ENCODE measurements around the gene PRDM13. TPM values are rescaled to one million over a fixed set of nuclear protein-coding genes. Genes with fewer than 3 reads are reported as not detected.

The PRDM13 gene
- total RNA-seq, 1 donor: not detected

- TF ChIP-seq, protein P1, sequence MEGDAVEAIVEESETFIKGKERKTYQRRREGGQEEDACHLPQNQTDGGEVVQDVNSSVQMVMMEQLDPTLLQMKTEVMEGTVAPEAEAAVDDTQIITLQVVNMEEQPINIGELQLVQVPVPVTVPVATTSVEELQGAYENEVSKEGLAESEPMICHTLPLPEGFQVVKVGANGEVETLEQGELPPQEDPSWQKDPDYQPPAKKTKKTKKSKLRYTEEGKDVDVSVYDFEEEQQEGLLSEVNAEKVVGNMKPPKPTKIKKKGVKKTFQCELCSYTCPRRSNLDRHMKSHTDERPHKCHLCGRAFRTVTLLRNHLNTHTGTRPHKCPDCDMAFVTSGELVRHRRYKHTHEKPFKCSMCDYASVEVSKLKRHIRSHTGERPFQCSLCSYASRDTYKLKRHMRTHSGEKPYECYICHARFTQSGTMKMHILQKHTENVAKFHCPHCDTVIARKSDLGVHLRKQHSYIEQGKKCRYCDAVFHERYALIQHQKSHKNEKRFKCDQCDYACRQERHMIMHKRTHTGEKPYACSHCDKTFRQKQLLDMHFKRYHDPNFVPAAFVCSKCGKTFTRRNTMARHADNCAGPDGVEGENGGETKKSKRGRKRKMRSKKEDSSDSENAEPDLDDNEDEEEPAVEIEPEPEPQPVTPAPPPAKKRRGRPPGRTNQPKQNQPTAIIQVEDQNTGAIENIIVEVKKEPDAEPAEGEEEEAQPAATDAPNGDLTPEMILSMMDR (IDR thresholded peaks at IDR 0.05; ENCODE audit: insufficient read depth, low read depth, low read length): no peak
- no peak overlapping the region for H3K4me3 ChIP-seq (ENCODE audit: low read depth, low read length)
- DNase-seq (ENCODE audit: low read depth): no peak
Observed at GRCh38 chr6:99608886-99609482, 2.4 kb downstream of the PRDM13 start.

DNA sequence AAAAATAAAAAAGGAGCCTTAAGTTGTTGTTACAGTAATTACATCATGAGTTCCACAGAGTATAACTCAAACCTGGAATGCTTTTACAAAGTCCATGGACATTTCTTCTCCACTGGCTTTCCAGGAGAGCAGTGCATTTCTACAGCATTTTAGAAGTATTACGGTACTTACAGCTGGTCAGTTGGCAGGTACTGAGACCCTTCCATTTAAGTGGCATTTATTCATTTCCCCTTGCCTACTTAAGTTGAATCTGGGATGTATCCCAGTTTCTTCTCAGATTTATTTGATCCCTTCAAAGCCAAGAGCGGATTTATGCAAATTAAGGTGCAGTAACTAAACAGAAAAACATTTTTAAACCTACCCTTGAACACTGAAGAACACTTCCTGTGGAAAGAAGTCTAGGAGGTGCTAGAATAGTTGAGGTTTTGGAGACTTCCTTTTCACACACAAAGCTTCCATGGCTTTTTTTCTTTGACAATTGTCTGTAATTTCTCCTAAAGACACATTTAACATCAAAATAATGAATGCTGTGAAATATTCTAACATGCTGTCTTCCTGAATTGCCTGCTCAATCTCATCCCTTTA is 3.4 kb downstream of the PRDM13 start:
- no peak for DNase-seq (ENCODE audit: low read depth)
- no peak overlapping the region for H3K4me3 ChIP-seq (ENCODE audit: low read depth, low read length)
- TF ChIP-seq, protein P1 (IDR thresholded peaks at IDR 0.05; ENCODE audit: insufficient read depth, low read depth, low read length): no peak

DNA sequence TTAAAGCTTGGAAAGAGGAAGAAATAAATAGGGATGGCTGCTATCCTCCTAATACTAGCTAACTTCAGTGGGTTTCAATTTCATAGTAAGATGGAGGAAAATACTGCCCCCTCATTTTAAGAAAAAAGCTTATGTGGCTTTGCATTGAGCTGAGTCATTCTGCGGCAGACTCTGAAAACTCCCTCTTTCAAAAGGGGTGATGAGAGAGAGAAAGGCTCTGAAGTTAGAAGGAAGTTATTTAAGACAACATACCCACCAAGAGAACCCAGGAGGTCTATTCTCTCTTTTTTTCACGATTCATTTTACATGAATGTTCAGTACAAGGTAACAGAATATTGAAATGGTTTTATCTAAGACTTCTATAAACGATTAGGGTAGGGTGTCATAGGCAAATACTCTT is 4.5 kb downstream of the PRDM13 start:
- DNase-seq (ENCODE audit: low read depth): no peak
- TF ChIP-seq, protein P1 (IDR thresholded peaks at IDR 0.05; ENCODE audit: insufficient read depth, low read depth, low read length): no peak

DNA sequence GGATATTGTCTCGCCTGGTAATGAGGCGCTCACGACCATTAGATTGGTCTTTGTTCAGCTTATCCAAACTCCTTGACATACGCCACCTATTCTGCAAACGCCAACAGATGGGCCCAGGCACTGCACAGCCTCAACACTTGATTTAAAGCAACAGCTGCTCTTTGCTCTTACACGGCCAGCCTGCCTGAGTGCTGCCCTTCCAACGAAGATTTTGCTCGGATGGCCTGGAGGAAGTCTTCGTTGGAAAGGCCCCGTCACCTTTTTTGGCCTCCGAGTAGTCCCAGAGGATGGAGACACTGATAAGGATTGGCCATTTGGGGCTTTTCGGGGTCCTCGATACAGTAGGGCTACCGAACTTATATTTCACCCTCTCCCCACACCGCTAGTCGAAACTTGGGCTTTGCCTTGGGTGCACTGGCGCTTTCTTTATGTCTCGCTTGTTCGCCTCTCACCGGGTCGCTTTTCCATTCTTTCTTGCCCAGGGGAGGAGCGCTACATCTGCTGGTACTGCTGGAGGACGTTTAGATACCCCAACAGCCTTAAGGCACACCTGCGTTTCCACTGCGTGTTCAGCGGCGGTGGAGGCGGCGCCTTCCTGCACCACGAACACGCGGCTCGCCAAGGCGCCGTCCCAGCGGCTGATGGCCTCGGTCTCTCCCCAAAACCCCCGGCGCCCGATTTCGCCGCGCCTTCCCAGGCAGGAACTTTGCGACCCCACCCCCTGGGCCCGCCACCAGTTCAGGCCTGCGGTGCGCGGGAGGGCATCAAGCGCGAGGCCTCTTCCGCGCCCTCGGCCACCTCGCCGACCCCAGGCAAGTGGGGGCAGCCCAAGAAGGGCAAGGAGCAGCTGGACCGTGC is 6.1 kb downstream of the PRDM13 start:
- no peak for DNase-seq (ENCODE audit: low read depth)
- H3K4me3 ChIP-seq (ENCODE audit: low read depth, low read length): peak overlapping the region; percentile 42
- TF ChIP-seq, protein P1 (IDR thresholded peaks at IDR 0.05; ENCODE audit: insufficient read depth, low read depth, low read length): no peak

More for the DNA sequence above, 4.5 kb downstream of the PRDM13 start:
- H3K4me3 ChIP-seq (ENCODE audit: low read depth, low read length): no peak overlapping the region

DNA sequence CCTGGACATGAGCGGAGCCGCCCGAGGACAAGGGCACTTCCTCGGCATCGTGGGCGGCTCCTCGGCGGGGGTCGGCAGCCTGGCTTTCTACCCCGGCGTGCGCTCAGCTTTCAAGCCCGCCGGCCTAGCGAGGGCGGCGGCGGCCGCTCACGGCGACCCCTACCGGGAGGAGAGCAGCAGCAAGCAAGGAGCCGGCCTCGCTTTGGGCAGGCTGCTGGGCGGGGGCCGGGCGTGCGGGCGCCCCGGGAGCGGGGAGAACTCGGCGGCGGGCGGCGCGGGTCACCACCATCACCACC is 6.7 kb downstream of the PRDM13 start:
- peak overlapping the region; percentile 42 for H3K4me3 ChIP-seq (ENCODE audit: low read depth, low read length)
- peak; percentile 38 for DNase-seq (ENCODE audit: low read depth)
- TF ChIP-seq, protein P1 (IDR thresholded peaks at IDR 0.05; ENCODE audit: insufficient read depth, low read depth, low read length): peak; percentile 45

GRCh38 chr6:99613705-99614429 is 7.2 kb downstream of the PRDM13 start:
- H3K4me3 ChIP-seq (ENCODE audit: low read depth, low read length): peak overlapping the region; percentile 42
- peak; percentile 14 for DNase-seq (ENCODE audit: low read depth)
- TF ChIP-seq, protein P1 (IDR thresholded peaks at IDR 0.05; ENCODE audit: insufficient read depth, low read depth, low read length): no peak
